IPS-NIHi11 (cell line): ENCODE data around the gene FLNA.
A peak's percentile ranks its signal among the peaks of the same experiment; 100 is the strongest.
"Not testable (repeated sequence)": the region's sequence is repeated elsewhere in the genome, so short reads cannot be mapped to it uniquely, and the experiment has no call there.

Experiments
- DNase-seq: peaks from one replicate; pipeline ENCODE4 v3.0.0; 2012; ENCODE audit warnings: mixed read lengths, low spot score

The FLNA gene

DNA sequence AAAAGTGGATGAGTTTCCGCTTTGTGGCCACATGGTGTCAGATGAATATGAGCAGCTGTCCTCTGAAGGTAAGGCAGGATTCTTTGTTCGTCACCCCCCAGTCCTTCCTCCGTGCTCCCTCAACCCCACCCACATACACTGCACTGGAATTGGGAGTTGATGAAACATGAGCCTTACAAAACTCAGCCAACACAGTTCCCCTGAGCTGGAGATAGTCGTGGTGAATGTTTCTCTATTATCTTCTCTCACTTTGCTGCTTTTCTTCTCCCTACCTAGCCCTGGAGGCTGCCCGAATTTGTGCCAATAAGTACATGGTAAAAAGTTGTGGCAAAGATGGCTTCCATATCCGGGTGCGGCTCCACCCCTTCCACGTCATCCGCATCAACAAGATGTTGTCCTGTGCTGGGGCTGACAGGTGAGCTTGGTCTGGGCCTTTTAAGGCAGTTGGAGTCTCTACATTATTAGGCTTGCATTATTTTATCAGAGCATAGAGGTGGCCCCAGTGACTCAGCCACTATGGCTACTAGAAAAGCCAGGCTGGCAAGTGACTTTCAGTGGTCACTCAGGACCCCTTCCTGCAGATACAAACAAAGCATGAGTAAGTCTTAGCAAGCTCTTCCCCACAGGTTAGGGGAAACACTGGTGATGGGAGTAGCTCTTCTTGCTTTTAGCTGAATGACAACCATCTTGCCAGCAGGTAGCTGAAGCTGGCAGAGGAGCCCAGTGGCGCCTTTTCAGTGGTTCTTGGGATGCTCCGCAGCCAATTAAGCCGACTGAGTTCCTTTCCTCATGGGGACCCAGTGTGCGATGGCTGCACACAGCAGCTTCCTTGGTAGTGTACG lies 25.3 kb upstream of the FLNA start:
- no peak for DNase-seq

DNA sequence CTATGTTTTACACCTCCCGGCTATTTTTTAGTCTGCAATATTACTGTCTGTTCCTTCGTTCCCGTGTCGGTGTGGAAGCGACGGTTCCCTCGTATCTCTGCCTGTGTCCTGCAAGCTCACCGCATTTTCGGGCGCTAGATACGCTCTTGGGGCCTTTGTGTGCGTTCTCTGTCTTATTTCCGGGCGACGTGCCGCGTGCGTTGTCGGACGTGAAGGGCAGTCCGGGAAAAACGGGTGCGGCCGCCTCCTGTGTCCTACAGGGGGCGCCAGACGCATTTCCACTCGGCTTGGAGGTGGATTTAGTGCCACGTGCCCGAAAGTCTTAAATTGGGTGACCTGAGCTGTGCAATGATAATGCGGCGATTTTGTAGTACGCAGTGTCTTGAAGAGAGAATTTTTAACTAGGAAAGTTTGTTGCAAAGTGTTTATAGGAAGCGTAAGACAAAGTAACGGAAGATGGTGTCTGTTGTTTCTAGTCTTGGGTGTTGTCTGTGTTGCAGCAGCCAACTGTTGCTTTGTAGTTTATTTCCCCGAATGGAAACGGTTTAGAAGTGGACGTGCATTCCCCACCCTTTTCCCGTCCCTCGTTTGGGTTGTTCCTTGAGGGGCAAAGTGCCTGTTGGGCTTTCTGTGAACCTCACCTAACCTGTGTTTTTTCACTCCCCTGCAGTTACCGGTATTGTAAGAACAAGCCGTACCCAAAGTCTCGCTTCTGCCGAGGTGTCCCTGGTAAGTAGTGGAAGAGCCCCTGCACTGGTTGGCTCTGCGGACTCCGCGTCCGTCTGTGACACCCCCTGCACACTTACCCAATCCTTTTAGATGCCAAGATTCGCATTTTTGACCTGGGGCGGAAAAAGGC lies 24.5 kb upstream of the FLNA start:
- no peak for DNase-seq

DNA sequence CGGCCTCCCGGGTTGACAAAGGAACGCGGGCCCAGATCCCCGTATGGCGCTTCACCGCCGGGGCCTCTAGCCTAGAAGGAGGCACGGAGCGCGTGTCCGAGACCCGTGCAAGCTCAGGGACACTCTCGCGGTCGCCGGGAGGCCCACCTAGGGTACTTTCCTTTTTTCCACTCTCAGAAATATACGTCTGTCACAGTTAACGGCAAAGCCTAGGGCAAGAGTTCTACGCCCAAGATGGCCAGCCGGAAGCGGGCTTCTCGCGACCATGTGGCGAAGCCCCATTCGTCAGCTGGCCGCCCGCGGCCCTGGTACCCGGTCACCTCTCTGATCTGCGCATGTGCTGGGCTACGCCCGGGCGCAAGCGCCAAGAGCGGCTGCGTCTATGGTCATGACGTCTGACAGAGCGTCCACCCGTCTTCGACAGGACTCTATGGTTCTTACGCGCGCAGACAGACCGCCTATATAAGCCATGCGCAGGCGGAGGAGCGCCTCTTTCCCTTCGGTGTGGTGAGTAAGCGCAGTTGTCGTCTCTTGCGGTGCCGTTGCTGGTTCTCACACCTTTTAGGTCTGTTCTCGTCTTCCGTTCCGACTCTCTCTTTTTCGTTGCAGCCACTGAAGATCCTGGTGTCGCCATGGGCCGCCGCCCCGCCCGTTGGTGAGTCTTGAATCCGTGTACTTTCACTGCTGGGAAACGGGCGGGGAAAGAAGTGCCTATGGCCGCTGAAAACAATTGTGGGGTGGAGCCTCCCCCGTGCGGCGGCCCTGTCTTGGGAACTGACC lies 23.6 kb upstream of the FLNA start, which contains the start of gene RPL10:
RPL10 (plus strand) TSS at position 490 of the 780 bp plus-strand sequence; CDS start at position 633, 143 bp downstream.
- peak; percentile 82 for DNase-seq

DNA sequence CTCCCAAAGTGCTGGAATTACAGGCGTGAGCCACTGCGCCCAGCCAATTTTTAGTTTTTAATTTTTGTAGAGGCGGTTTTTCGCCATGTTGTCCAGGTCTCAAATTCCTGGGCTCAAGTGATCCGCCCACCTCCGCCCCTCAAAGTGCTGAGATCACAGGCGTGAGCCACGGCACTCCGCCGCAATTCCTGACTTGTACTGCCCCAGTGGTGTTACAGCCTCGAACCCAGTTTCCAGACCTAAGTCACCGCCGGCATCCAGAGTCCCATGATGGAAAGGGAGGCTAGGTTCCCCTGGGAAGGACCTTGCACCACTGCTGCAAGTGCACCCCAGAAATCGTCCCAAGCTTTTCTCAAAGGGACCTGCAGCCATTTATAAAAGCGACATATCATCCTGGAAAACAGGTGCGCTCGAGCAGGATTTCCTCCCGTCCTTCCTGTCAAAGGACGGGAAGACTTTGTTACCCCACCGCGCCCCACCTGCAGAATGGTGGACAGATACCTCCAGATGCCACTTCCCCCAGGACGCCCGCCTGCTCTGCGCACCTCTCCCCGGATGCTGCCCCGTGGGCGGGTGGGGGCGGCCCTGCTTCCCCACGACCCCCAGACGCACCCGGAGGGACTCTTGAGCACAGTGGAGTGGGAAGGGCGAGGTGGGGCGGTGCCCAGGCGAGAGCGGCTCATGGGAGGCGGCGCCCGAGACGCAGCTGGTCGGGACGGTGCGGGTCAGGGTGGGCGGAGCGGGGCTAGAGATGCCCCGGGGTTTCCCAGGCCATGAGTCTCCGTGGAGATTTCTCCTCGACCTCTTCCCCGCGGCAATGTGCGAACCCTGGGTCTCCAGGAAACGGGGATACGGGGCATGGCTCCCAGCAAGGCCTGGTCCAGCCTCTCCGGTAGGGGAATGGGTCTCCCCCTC lies 22.8 kb upstream of the FLNA start:
- peak; percentile 49 for DNase-seq

DNA sequence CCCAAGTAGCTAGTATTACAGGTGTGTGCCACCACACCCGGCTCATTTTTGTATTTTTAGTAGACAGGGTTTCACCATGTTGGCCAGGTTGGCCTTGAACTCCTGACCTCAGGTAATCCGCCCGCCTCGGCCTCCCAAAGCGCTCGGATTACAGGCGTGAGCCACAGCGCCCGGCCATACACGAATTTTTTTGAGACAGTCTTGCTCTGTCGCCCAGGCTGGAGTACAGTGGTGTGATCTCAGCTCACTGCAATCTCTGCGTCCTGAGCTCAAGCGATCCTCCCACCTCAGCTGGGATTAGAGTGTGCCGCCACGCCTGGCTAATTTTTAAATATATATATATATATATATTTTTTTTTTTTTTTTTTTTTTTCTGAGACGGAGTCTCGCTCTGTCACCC lies 21.9 kb upstream of the FLNA start:
- DNase-seq, result not testable (repeated sequence)

GRCh38 chrX:154389812-154390747 lies 15.6 kb upstream of the FLNA start:
- not testable (repeated sequence) for DNase-seq

- DNase-seq, result not testable (repeated sequence)
These were observed 14.2 kb upstream of the FLNA start for GRCh38 chrX:154388649-154389048.

DNA sequence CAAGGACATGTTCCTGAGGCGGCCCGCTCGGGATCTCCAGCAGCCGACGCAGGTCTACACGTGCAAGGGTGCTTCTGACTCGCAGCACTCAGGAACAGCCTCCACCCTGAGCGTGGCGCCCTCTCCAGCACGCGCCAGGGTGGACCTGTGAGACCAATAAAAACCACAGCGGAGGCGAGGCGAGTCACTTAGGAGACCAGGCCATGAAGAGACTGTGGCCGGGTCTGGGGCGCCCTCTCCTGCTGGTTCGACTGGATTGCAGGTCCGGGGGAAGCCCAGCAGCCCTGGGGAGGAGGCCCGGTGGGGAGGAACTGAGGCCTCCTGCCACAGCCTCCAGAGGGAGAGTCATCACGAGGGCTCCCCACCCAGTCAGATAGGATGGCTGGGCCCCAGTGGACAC lies 13.7 kb upstream of the FLNA start:
- not testable (repeated sequence) for DNase-seq

GRCh38 chrX:154384284-154384892 lies 10.0 kb upstream of the FLNA start:
- DNase-seq, result no peak

GRCh38 chrX:154383359-154384283 lies 9.2 kb upstream of the FLNA start:
- DNase-seq, result no peak

DNA sequence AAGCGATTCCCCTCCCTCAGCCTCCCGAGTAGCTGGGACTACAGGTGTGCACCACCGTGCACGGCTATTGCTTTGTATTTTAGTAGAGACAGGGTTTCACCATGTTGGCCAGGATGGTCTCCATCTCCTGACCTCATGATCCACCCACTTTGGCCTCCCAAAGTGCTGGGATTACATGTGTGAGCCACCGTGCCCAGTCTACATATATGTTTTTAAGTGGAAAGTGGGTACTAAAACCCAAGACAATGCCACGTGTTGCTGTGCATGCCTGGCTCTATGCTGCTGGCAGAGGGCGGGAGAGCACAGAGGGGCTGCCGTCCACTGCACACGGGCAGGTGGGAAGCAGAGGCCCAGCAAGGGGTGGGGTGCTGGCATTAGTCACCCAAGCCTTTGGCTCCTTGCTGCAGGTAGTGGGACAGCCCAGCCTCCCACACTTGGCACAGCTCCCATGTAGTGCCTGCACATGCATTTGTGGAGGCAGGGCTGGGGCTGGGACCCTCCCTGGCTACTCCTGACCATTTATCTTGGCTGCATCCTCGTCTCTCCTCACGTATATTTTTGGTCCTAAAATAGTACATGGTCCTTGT lies 8.1 kb upstream of the FLNA start:
- DNase-seq, result no peak

- DNase-seq, result no peak
These were observed 6.8 kb upstream of the FLNA start for GRCh38 chrX:154381271-154381670.

- no peak for DNase-seq
These were observed 6.4 kb upstream of the FLNA start for GRCh38 chrX:154380787-154381186.

GRCh38 chrX:154380153-154380552 lies 5.7 kb upstream of the FLNA start:
- no peak for DNase-seq

- no peak for DNase-seq
These were observed 5.1 kb upstream of the FLNA start for GRCh38 chrX:154379569-154379951.

GRCh38 chrX:154378799-154379568 lies 4.5 kb upstream of the FLNA start, which contains the start of gene EMD:
Gene EMD, plus strand, starts transcription at chrX:154379295. Its CDS starts 190 bp downstream, at chrX:154379485.
- DNase-seq, result peak; percentile 59
